DND-41 (cell line): ENCODE data around the gene GMPPB.

Source experiments
- ATAC-seq: fragments of 200-7000 bp; cut with Tn5 transposase; 3 replicates; pipeline ENCODE4 v1.9.1; 2021; ENCODE audit warnings: low read depth; ENCODE audit not compliant: insufficient read depth
- DNase-seq: peaks from one replicate; pipeline ENCODE4 v3.0.0-alpha.2; 2020
- H2AFZ ChIP-seq: 2 replicates; pipeline ENCODE4 v1.6.0; 2012; ENCODE audit warnings: low read depth, low read length
- H3K27ac ChIP-seq: 2 replicates; pipeline ENCODE4 v1.5.1; 2012; ENCODE audit warnings: low read length, inconsistent platforms
- H3K27me3 ChIP-seq: fragments of 200-600 bp; sonication (generic); 2 replicates; pipeline ENCODE4 v1.6.0; 2012; ENCODE audit warnings: low read length, mild to moderate bottlenecking, inconsistent platforms; ENCODE audit not compliant: insufficient read depth, poor library complexity
- H3K36me3 ChIP-seq: 2 replicates; pipeline ENCODE4 v1.5.1; 2012; ENCODE audit warnings: low read length, inconsistent platforms; ENCODE audit not compliant: insufficient read depth
- H3K4me1 ChIP-seq: 2 replicates; pipeline ENCODE4 v1.5.1; 2012; ENCODE audit warnings: mild to moderate bottlenecking, low read length; ENCODE audit not compliant: insufficient read depth
- H3K4me2 ChIP-seq: 2 replicates; pipeline ENCODE4 v1.6.0; 2012; ENCODE audit warnings: mild to moderate bottlenecking, moderate library complexity, low read length, inconsistent platforms; ENCODE audit not compliant: insufficient read depth
- H3K4me3 ChIP-seq, 2 experiments: fragments of 200-600 bp in 1 of 2; shearing (Covaris generic) in 1 of 2; 2 replicates each; pipeline ENCODE4 v1.5.1; 2012 to 2016; ENCODE audit warnings: inconsistent platforms in 2 of 2, low read length in 2 of 2, mild to moderate bottlenecking in 2 of 2, low read depth in 1 of 2, moderate library complexity in 1 of 2
- H3K79me2 ChIP-seq: 2 replicates; pipeline ENCODE4 v1.6.0; 2012; ENCODE audit warnings: low read length, inconsistent platforms; ENCODE audit not compliant: insufficient read depth
- H3K9ac ChIP-seq: 2 replicates; pipeline ENCODE4 v1.6.0; 2012; ENCODE audit warnings: low read depth, mild to moderate bottlenecking, inconsistent platforms, low read length, moderate library complexity
- H3K9me3 ChIP-seq: 2 replicates; pipeline ENCODE4 v1.5.1; 2012; ENCODE audit warnings: low read length, moderate library complexity, mild to moderate bottlenecking, inconsistent platforms; ENCODE audit not compliant: insufficient read depth, severe bottlenecking
- H4K20me1 ChIP-seq: 2 replicates; pipeline ENCODE4 v1.6.0; 2012; ENCODE audit warnings: low read length; ENCODE audit not compliant: insufficient read depth
- EZH2 ChIP-seq: IDR thresholded peaks from 3 replicates; pipeline ENCODE4 v1.6.1; 2012; ENCODE audit warnings: borderline replicate concordance, low read depth, mild to moderate bottlenecking, moderate library complexity, low read length, inconsistent platforms; ENCODE audit not compliant: severe bottlenecking
- TF ChIP-seq, protein P1 (sequence below): IDR thresholded peaks from 2 replicates; pipeline ENCODE4 v1.5.1; 2012; ENCODE audit warnings: borderline replicate concordance, low read length, moderate library complexity, mild to moderate bottlenecking; ENCODE audit not compliant: poor library complexity, severe bottlenecking; ENCODE audit errors: extremely low read depth

GMPPB gene

DNA sequence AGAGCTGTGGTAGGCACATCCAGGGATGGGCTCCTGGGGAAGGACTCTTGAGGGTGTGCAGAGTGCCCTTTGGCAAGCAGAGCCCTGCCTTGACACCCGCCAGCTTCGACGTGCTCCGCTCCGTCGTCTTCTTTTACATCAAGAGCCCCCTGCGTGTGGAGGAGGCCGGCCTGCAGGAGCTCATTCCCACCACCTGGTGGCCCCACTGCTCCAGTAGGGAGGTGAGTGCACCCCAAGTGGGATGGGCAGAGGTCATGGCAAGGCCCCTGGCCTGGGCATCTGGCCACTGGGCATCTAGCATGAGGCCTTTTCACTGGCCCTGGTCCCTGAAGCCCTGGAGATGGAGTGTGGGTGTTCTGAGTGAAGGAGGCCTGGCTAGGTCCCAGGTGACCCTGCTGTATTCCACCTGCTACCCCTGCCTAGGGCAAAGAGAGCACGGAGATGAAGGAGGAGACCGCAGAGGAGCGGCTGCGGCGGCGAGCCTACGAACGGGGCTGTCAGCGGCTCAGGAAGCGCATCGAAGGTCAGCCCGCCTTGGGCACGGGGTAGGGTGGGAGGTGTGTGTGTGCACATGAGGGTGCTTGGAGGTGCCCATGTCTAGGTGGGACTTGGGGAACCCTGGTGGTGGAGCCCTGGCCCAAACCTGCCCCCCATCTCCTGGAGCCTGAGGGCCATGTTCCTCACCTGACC is 22.2 kb downstream of the GMPPB start:
- H3K4me1 ChIP-seq: no peaks in the 10 kb centered on the region
- no peaks in the 10 kb centered on the region for H3K9me3 ChIP-seq
- no peak overlapping the region for H2AFZ ChIP-seq
- no peak overlapping the region for H3K27ac ChIP-seq
- DNase-seq (no peak), ATAC-seq (no peak)
- no peaks in the 10 kb centered on the region for H3K79me2 ChIP-seq
- H3K27me3 ChIP-seq: no peaks in the 10 kb centered on the region
- H3K36me3 ChIP-seq: peaks cover 75% of the 10 kb centered on the region
- H3K4me3 ChIP-seq: no peak overlapping the region
- TF ChIP-seq EZH2: no peak
- TF ChIP-seq, protein P1, sequence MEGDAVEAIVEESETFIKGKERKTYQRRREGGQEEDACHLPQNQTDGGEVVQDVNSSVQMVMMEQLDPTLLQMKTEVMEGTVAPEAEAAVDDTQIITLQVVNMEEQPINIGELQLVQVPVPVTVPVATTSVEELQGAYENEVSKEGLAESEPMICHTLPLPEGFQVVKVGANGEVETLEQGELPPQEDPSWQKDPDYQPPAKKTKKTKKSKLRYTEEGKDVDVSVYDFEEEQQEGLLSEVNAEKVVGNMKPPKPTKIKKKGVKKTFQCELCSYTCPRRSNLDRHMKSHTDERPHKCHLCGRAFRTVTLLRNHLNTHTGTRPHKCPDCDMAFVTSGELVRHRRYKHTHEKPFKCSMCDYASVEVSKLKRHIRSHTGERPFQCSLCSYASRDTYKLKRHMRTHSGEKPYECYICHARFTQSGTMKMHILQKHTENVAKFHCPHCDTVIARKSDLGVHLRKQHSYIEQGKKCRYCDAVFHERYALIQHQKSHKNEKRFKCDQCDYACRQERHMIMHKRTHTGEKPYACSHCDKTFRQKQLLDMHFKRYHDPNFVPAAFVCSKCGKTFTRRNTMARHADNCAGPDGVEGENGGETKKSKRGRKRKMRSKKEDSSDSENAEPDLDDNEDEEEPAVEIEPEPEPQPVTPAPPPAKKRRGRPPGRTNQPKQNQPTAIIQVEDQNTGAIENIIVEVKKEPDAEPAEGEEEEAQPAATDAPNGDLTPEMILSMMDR: peak; percentile 52
- H3K9ac ChIP-seq: no peak overlapping the region
- H3K4me2 ChIP-seq: no peak overlapping the region
- H4K20me1 ChIP-seq: peaks cover 4% of the 10 kb centered on the region; the same call in 1 of the 2 replicates

DNA sequence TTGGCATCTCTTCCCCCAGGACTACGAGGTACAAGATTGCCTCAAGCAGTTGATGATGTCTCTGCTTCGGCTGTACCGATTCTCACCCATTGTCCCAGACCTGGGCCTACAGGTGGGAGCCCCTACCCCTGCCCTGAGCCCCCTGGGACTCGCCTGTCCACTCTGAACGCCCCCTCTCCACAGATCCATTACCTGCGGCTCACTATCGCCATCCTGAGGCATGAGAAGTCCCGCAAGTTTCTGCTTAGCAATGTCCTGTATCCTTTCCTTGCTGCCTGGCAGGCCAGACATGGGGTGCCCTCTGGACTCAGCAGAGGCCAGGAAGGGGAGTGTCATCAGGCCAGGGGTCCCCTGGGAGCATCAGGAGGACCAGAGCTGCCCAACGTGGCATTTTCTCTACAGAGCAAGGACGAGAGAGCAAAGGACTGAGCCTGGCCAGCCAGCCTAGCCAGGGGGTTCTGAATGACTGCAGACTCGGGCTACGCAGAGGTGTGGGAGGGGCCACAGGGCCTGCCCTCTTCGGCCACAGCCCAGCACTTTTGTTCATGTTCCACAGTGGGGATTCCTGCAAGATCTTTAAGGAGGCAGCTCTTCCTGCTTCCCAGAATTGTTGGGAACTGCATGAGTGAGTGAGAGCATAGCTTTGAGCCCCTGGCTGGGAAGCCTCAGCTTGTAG is 23.2 kb downstream of the GMPPB start:
- Histone ChIP-seq H3K4me1 (no peaks in the 10 kb centered on the region), H3K4me2 (no peak overlapping the region), H4K20me1 (peaks cover 4% of the 10 kb centered on the region; the same call in 1 of the 2 replicates), H3K36me3 (peaks cover 68% of the 10 kb centered on the region), H3K79me2 (no peaks in the 10 kb centered on the region), H3K27ac (no peak overlapping the region), H3K9ac (no peak overlapping the region), H3K9me3 (no peaks in the 10 kb centered on the region), H2AFZ (no peak overlapping the region), H3K4me3 (no peak overlapping the region), H3K27me3 (no peaks in the 10 kb centered on the region)
- no peak for TF ChIP-seq EZH2
- TF ChIP-seq, protein P1: peak; percentile 43
- ATAC-seq (no peak), DNase-seq (no peak)

DNA sequence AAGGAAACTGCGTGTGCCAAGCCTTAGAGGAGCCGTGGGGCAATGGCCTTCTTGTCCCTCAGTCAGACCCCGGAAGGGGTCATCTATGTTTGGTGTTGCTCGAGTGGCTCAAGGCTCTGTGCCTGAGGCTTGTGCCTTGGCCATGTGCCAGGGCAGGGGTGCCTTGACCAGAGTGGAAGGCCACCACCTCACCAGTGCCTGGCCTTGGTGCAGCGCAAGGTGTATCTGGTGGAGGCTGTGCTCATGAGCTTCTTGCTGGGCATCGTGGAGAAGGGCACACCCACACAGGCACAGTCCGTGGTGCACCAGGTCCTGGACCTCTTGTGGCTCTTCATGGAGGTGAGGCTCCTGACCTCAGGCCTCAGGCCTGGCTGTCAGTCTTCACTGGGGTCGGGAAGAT is 23.7 kb downstream of the GMPPB start:
- Histone ChIP-seq H3K4me1 (no peaks in the 10 kb centered on the region), H3K79me2 (no peaks in the 10 kb centered on the region), H4K20me1 (peaks cover 4% of the 10 kb centered on the region; the same call in 1 of the 2 replicates), H3K27ac (no peak overlapping the region), H2AFZ (no peak overlapping the region), H3K4me3 (no peak overlapping the region), H3K36me3 (peaks cover 62% of the 10 kb centered on the region), H3K4me2 (no peak overlapping the region), H3K9ac (no peak overlapping the region), H3K9me3 (no peaks in the 10 kb centered on the region), H3K27me3 (no peaks in the 10 kb centered on the region)
- DNase-seq (no peak), ATAC-seq (no peak)
- no peak for TF ChIP-seq EZH2
- TF ChIP-seq, protein P1: no peak
